GM12872 (cell line): ENCODE data around the gene MC2R.

ENCODE experiments used
- CTCF ChIP-seq: IDR thresholded peaks from 3 replicates; pipeline ENCODE4 v1.5.1; 2011; ENCODE audit warnings: low read depth, mild to moderate bottlenecking, low read length, moderate library complexity; ENCODE audit not compliant: insufficient read depth

MC2R gene

GRCh38 chr18:13879492-13879891 is 35.8 kb downstream of the MC2R start:
- TF ChIP-seq CTCF: no peak

- TF ChIP-seq CTCF: no peak
Measured at GRCh38 chr18:13878857-13879256, 36.5 kb downstream of the MC2R start.

- no peak for TF ChIP-seq CTCF
Measured at GRCh38 chr18:13877157-13877556, 38.2 kb downstream of the MC2R start.

GRCh38 chr18:13874558-13874957 is 40.8 kb downstream of the MC2R start:
- no peak for TF ChIP-seq CTCF

- no peak for TF ChIP-seq CTCF
Measured at GRCh38 chr18:13872932-13873331, 42.4 kb downstream of the MC2R start.

- TF ChIP-seq CTCF: no peak
Measured at GRCh38 chr18:13872373-13872772, 43.0 kb downstream of the MC2R start.

GRCh38 chr18:13871701-13872100 is 43.6 kb downstream of the MC2R start:
- no peak for TF ChIP-seq CTCF

GRCh38 chr18:13868501-13869271 is 46.6 kb downstream of the MC2R start:
- TF ChIP-seq CTCF: no peak
